CD14-positive monocyte (primary cell): Measurements from ENCODE around the gene MAGEB17. TPM values are rescaled to one million over a fixed set of nuclear protein-coding genes. Genes with fewer than 3 reads are reported as not detected.

Source experiments
- DNase-seq, 3 donors: peaks; one replicate each; pipeline ENCODE4 v3.0.0-alpha.2; 2011 to 2022
- H2AFZ ChIP-seq: 2 replicates; pipeline ENCODE4 v1.6.0; 2012; ENCODE audit warnings: mild to moderate bottlenecking, low read depth, low read length, inconsistent platforms; ENCODE audit not compliant: insufficient read depth, poor library complexity, severe bottlenecking
- H3K27ac ChIP-seq, 2 donors: 1 replicate in 1 of 2; 2 replicates in 1 of 2; pipeline ENCODE4 v1.5.1; 2012 to 2013; ENCODE audit warnings: low read length in 2 of 2, control low read depth in 1 of 2, inconsistent platforms in 1 of 2, low read depth in 1 of 2, mild to moderate bottlenecking in 1 of 2
- H3K27me3 ChIP-seq, 2 donors: one replicate each; pipeline versions ENCODE4 v1.6.0 to v1.6.1; 2011 to 2013; ENCODE audit warnings: low read length in 2 of 2; ENCODE audit not compliant: control insufficient read depth in 2 of 2, insufficient read depth in 2 of 2
- H3K36me3 ChIP-seq, 2 donors: replicated peaks in 1 of 2; 1 replicate in 1 of 2; 2 replicates in 1 of 2; pipeline versions ENCODE4 v1.5.1 to v1.6.1; 2012 to 2013; ENCODE audit warnings: low read length in 2 of 2, control low read depth in 1 of 2, inconsistent platforms in 1 of 2, mild to moderate bottlenecking in 1 of 2; ENCODE audit not compliant: insufficient read depth in 2 of 2, control insufficient read depth in 1 of 2
- H3K4me1 ChIP-seq, 2 donors: 1 replicate in 1 of 2; 2 replicates in 1 of 2; pipeline versions ENCODE4 v1.5.1 to v1.6.1; 2012 to 2013; ENCODE audit warnings: low read length in 2 of 2, control low read depth in 1 of 2, inconsistent platforms in 1 of 2, mild to moderate bottlenecking in 1 of 2, moderate library complexity in 1 of 2; ENCODE audit not compliant: insufficient read depth in 2 of 2, control insufficient read depth in 1 of 2
- H3K4me2 ChIP-seq: replicated peaks from 2 replicates; pipeline ENCODE3; 2012; ENCODE audit warnings: low read length, moderate library complexity, mild to moderate bottlenecking; ENCODE audit not compliant: poor library complexity, severe bottlenecking; ENCODE audit errors: extremely low read depth
- H3K4me3 ChIP-seq, 3 experiments: fragments of 200-600 bp in 1 of 3; sonication (generic) in 1 of 3; replicated peaks in 1 of 3; 1 replicate in 2 of 3; 2 replicates in 1 of 3; pipeline ENCODE4 v1.5.1; 2011 to 2013; ENCODE audit warnings: low read length in 3 of 3, mild to moderate bottlenecking in 3 of 3, control low read depth in 2 of 3, low read depth in 2 of 3, inconsistent platforms in 1 of 3, moderate library complexity in 1 of 3
- H3K79me2 ChIP-seq: 2 replicates; pipeline ENCODE4 v1.6.0; 2012; ENCODE audit warnings: mild to moderate bottlenecking, control low read depth, inconsistent platforms, low read length, moderate library complexity; ENCODE audit not compliant: insufficient read depth
- H3K9ac ChIP-seq: 2 replicates; pipeline ENCODE4 v1.6.0; 2017; ENCODE audit warnings: low read length, mild to moderate bottlenecking; ENCODE audit not compliant: insufficient read depth, poor library complexity, severe bottlenecking
- H3K9me3 ChIP-seq, 2 donors: replicated peaks in 1 of 2; 1 replicate in 1 of 2; 2 replicates in 1 of 2; pipeline versions ENCODE4 v1.5.1 to v1.6.1; 2012 to 2013; ENCODE audit warnings: low read length in 2 of 2, control low read depth in 1 of 2; ENCODE audit not compliant: control insufficient read depth in 1 of 2, insufficient read depth in 1 of 2
- H4K20me1 ChIP-seq: 2 replicates; pipeline ENCODE4 v1.6.0; 2012; ENCODE audit warnings: mild to moderate bottlenecking, low read length, control low read depth, moderate library complexity; ENCODE audit not compliant: insufficient read depth
- H3K27ac Mint-ChIP-seq, 7 donors: one replicate each; pipeline ENCODE4 v1.8.0; 2020; ENCODE audit warnings: mild to moderate bottlenecking in 7 of 7, mixed read lengths in 7 of 7, moderate library complexity in 6 of 7, inconsistent platforms in 2 of 7
- H3K27me3 Mint-ChIP-seq, 3 donors: one replicate each; pipeline ENCODE4 v1.8.0; 2021 to 2022; ENCODE audit warnings: low read depth in 3 of 3, mild to moderate bottlenecking in 3 of 3, mixed read lengths in 3 of 3, moderate library complexity in 3 of 3, inconsistent platforms in 1 of 3
- H3K36me3 Mint-ChIP-seq, 2 donors: one replicate each; pipeline ENCODE4 v1.8.0; 2020; ENCODE audit warnings: mixed read lengths in 2 of 2, inconsistent platforms in 1 of 2, mild to moderate bottlenecking in 1 of 2
- H3K4me1 Mint-ChIP-seq: one replicate; pipeline ENCODE4 v1.8.0; 2020; ENCODE audit warnings: mild to moderate bottlenecking, mixed read lengths
- H3K4me3 Mint-ChIP-seq, 2 donors: one replicate each; pipeline ENCODE4 v1.8.0; 2020; ENCODE audit warnings: mild to moderate bottlenecking in 2 of 2, mixed read lengths in 2 of 2, moderate library complexity in 1 of 2
- H3K9me3 Mint-ChIP-seq, 7 donors: one replicate each; pipeline ENCODE4 v1.8.0; 2020 to 2022; ENCODE audit warnings: mixed read lengths in 7 of 7, mild to moderate bottlenecking in 6 of 7, moderate library complexity in 6 of 7, inconsistent platforms in 2 of 7
- CTCF ChIP-seq: fragments of 200-600 bp; IDR thresholded peaks from one replicate; pipeline ENCODE4 v1.8.0; 2022; ENCODE audit warnings: antibody characterized with exemption, mild to moderate bottlenecking
- WGBS: methylation state at CpG from one replicate; pipeline ENCODE4 v1.1.5; 2013; ENCODE audit warnings: missing lambda C conversion rate; ENCODE audit not compliant: insufficient coverage; 5-methylcytosine and 5-hydroxymethylcytosine counted together
- intact Hi-C, 2 donors: fragments of 100-400 bp; cut with micrococcal nuclease; formaldehyde crosslinking; loops; one replicate each; pipeline versions ENCODE4 v1.15.0 to v1.15.1; 2023
- polyA plus RNA-seq, 3 donors: library from polyadenylated mRNA; depleted of rRNA in 1 of 3; unstranded in 2 of 3; stranded (reverse) in 1 of 3; fragments of 300-500 nt in 2 of 3; fragments of >200 nt in 1 of 3; fragmentation: Illumina TruSeq in 2 of 3; gene quantifications; 1 replicate in 2 of 3; 2 replicates in 1 of 3; pipeline ENCODE4 v1.2.3, GENCODE V29; 2012 to 2021

The MAGEB17 gene
- polyA plus RNA-seq, 3 donors = 0.13 TPM; not detected in 2

GRCh38 chrX:16172391-16172790, 5.1 kb downstream of the MAGEB17 start:
- H3K27me3 Mint-ChIP-seq = peaks cover 0 to 23% (median 3%) of the 10 kb centered on the region in 3 donors
- no peaks in the 10 kb centered on the region for H3K36me3 ChIP-seq
- no peaks in the 10 kb centered on the region for H3K79me2 ChIP-seq
- TF ChIP-seq CTCF = no peak
- H3K27me3 ChIP-seq = peaks cover 0 to 22% of the 10 kb centered on the region in 2 donors
- H3K27ac ChIP-seq = no peak overlapping the region
- H3K4me1 ChIP-seq = peaks cover 0 to 4% of the 10 kb centered on the region in 2 donors
- no peak overlapping the region for H3K4me2 ChIP-seq
- no peak overlapping the region for H3K4me3 ChIP-seq
- peaks cover 3% of the 10 kb centered on the region in 2 donors for H3K9me3 ChIP-seq
- no peak overlapping the region for H3K9ac ChIP-seq
- WGBS = no CpG with 5 or more reads among the region's 3 CpGs
- H3K9me3 Mint-ChIP-seq = peaks cover 0 to 14% (median 7%) of the 10 kb centered on the region in 7 donors
- DNase-seq = no peak
- H3K36me3 Mint-ChIP-seq = no peaks in the 10 kb centered on the region
- no peak overlapping the region for H3K27ac Mint-ChIP-seq
- peaks cover 6% of the 10 kb centered on the region for H3K4me1 Mint-ChIP-seq
- H3K4me3 Mint-ChIP-seq = no peak overlapping the region
- H2AFZ ChIP-seq = no peak overlapping the region
- intact Hi-C loops = no loop called here
- no peaks in the 10 kb centered on the region for H4K20me1 ChIP-seq

- Mint-ChIP-seq H3K4me1 (peaks cover 8% of the 10 kb centered on the region), H3K36me3 (no peaks in the 10 kb centered on the region), H3K27ac (no peak overlapping the region), H3K27me3 (peaks cover 0 to 31% (median 2%) of the 10 kb centered on the region in 3 donors), H3K9me3 (peaks cover 0 to 5% (median 0%) of the 10 kb centered on the region in 7 donors), H3K4me3 (no peak overlapping the region)
- no peak overlapping the region for H3K27ac ChIP-seq
- DNase-seq = no peak
- peaks cover 0 to 24% of the 10 kb centered on the region in 2 donors for H3K27me3 ChIP-seq
- WGBS = no CpG with 5 or more reads among the region's 3 CpGs
- no peaks in the 10 kb centered on the region for H3K36me3 ChIP-seq
- H3K4me3 ChIP-seq = no peak overlapping the region
- no peak overlapping the region for H3K4me2 ChIP-seq
- no peak overlapping the region for H3K9ac ChIP-seq
- H3K4me1 ChIP-seq = peaks cover 0 to 5% of the 10 kb centered on the region in 2 donors
- H3K79me2 ChIP-seq = no peaks in the 10 kb centered on the region
- intact Hi-C loops = no loop called here
- H2AFZ ChIP-seq = no peak overlapping the region
- no peaks in the 10 kb centered on the region for H4K20me1 ChIP-seq
- TF ChIP-seq CTCF = no peak
- H3K9me3 ChIP-seq = peaks cover 0 to 3% of the 10 kb centered on the region in 2 donors
Observed at GRCh38 chrX:16175329-16176061, 8.2 kb downstream of the MAGEB17 start.
